HG03064 (cell line): ENCODE data around the gene KANK4.
"Not testable (repeated sequence)": the region's sequence is repeated elsewhere in the genome, so short reads cannot be mapped to it uniquely, and the experiment has no call there.

Experiments used
- ATAC-seq: cut with Tn5 transposase; IDR thresholded peaks from one replicate; pipeline ENCODE4 v1.9.1; 2021; ENCODE audit warnings: low read depth; ENCODE audit not compliant: unreplicated experiment

KANK4 gene

DNA sequence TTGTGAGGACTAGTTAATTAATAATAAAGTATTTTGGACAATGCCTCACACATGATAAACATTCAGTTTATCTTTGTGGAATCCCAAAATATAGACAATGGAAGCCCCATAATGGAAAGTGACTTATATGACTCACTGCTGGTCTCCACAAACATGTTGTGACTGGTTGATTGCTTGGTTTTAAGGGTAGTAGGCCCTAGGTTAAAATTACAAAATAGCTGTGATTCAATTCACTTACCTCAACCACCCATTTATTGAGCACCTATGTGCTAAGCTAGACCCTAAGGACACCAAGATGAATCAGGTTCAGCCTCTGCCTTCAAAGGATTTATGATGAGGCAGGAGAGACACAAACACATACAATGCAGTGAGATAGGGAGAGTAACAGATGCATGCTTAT is 42.4 kb downstream of the KANK4 start:
- no peak for ATAC-seq

DNA sequence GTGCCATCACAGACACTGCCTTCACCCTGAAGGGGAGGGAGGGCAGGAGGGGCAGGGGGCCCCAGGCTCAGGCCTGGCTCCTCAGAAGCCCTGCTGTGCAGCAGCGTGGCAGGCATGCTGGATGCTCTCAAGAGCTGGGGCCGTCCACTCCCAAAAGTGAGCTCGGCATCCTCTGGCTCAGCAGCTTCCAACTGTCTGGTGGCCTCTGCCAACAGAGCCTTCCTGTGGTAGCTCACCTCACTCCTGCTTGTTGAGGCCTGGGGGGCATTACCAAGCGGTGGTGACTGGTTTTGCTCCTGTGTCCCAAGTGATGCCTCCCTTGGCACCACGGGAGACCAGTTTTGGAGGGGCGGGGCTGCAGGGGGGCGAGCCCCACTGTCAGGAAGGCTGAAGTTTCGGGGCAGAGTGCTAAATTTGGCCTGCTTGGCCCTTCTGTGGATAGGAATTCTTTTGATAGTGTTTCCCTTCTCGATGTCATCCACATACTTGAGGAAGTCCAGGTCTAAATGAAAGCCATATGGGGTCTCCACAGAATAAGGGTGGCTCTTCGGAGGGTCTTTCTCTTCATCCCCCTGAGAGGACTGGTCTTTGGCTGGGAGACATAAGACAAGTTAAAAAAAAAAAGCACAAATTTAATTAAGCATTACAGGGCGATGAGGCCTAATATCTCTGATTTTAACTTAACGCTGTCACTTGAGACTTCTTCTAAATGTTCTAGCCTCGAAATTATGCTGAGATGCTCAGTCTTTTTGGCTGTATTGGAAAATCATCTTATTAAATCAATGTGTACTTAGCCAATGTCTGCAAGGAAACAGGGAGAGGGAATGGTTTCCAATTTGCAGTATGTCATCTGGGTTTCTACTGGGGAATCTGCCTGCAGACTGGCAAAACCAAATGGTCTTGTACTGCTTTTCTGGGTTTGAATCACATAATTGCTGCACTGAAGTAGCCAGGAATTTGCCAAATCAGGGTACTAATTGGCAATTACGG is 44.4 kb downstream of the KANK4 start:
- ATAC-seq = no peak

DNA sequence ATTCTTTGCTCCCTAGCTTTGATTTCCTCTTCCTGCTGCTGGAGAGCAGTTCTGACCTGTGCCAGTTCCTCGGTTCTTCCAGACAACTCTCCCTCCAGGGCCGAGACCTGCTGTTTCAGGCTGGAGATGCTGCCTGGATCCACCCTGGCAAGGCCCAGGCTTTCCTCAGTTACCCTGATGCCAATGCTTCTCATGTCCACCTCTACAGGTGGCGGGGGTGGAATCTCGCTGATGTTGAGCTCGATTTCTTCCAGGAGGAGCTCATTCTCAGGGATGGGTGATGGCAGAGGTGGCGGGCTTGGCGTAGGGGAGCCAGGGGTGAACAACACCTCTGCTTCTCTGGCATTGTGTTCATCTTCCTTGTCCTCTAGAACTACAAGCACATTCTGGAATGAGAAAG is 45.3 kb downstream of the KANK4 start:
- no peak for ATAC-seq

DNA sequence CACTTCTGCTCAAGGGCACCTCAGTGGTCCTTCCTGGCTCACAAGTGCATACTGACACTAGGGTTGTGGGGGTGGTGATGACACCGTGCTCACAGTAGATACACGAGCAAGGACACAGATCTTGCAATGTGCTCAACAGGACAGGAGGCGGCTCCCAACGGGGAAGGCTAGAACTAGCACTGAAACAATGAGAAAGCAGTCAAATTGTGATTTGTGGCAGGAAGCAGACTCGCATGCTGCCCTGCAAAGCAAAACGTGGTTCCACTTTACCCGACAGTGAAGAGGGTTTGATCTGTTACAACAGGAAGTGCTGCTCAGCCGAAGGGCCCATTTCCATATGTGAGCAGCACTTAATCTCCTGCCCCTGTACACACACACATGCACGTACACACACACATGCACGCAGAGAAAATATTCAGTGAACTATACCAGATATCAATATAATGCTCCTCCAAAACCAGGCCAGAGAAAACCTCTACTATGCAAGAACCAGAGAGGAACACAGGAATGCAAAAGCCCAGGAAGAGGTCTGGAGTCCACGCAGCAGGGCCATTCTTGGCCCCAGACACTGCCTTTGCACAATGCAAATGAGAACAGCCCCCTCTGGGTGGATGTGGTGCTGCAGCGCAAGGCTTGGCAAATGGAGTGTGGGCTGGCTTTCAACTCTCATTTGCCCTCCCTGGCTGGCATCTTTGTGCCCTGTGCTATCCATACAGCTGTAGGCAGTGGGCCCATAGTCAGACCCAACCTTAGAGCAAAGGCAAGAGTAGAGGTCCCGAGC is 47.1 kb downstream of the KANK4 start:
- ATAC-seq = peak; percentile 96

DNA sequence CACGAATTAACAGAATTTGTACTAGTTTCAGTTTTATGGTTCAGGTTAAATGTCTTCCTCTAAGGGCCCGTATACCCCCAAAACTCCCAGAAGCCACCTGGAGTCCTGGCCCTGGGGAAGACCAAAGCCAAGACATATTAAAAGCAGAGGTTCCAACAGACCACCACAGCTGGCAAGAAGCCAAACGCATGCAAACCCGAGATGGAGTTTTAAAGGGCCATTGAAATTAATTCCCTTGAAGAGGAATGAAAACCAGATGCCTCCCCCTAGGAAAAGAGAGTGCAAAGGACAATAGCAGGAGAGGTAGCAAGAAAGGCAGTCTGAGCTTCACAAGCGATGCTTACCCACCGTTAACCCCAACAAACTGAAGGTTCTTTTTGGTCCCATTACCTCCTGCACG is 48.1 kb downstream of the KANK4 start:
- ATAC-seq = no peak

DNA sequence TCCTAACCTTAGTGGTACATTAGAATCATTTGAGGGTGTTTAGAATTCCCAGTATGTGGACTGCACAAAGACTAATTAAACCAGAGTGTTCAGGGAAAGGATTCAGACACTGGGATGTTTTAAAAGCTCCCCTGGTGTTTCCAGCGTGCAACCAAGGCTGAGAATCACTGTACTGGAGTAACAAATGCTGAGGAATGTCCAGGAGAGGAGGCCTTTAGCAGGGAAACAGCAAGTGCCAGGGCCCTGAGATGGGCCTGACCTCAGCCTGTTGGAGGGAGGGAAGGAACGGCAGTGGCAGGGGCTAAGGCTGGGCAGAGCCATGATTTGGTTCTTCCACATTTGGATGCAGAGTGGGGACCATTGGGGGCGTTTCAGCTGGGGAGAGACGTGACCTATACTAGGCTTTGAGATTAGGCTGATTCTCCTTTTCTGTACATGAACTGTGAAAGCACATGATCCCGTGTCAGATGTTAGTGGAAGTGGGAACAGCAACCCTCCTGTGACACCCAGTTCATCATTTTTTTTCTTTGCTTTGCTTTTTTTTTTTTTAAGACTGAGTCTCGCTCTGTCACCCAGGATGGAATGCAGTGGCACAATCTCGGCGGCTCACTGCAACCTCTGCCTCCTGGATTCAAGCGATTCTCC is 49.3 kb downstream of the KANK4 start:
- no peak for ATAC-seq

DNA sequence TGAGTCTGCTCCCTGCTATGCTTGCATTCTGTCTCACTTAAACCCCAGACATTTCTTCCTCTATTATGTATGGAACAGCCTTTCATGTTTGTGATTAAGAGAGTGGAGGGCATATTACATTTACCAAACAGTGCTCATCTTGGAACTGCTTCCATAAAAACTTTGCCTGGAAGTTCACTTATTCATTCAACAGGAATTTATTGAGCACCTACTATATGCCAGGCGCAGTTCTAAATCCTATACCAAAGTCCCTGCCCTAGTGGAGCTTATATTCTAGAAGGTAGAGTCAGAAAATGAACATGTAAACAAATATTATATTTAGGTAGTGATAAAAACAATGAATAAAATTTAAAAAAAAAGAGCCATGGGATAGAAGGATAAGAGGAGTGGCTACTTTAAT is 49.8 kb downstream of the KANK4 start:
- no peak for ATAC-seq

DNA sequence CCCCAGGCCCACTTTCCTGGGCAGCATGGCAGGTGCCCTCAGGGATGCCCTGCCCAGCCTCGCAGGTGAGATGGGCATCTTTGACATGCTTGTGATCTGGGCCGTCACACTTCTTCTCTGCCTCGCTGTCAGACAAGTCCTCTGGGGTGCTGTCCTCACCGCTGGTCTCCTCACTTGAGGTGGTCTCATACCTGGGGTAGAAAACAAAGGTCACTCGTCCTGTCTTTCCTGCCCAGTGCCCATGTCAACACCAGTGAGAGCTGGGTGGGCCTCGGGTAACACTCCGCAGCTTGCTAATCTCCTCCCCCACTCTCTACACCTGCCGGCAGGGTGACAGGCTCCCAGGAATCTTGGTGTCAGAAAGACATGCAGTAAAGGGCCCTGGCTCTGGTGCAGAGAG is 50.9 kb downstream of the KANK4 start:
- no peak for ATAC-seq

DNA sequence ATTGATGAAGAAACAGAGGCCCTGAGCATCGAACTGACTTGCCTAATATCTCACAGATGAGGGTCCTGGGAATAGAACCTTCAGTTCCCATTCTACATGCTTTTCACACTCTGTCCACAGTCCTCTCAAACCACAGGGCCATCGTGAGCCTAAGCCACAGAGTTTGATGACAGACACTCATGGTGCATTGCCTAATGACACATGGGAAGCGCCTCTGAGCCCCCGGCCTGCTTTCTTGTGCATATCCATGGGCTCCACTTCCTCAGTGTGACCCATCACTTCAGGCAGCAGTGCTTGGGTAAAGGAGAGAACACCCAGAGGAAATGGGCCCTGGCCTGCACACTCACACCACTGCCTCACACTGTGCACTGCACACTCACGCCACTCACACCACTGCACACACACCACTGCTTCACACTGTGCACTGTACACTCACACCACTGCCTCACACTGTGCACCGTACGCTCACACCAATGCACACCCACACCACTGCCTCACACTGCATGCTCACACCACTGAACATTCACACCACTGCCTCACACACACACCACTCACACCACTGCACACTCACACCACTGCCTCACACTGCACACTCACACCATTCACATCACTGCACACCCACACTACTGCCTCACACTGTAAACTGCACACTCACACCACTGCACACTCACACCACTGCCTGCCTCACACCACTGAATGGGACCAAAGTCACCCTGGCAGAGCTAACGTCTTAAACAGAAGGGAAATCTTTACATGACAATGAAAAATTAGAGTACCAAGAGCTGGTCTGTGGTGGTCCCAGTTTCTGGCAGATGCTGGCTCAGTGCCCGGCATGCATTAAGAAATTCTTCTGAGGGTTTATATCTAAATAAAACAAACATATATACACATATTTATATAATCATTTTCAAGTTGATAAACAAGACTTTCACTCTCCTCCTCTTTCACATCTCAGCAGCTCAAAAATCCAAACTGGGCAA is 53.0 kb downstream of the KANK4 start:
- no peak for ATAC-seq

DNA sequence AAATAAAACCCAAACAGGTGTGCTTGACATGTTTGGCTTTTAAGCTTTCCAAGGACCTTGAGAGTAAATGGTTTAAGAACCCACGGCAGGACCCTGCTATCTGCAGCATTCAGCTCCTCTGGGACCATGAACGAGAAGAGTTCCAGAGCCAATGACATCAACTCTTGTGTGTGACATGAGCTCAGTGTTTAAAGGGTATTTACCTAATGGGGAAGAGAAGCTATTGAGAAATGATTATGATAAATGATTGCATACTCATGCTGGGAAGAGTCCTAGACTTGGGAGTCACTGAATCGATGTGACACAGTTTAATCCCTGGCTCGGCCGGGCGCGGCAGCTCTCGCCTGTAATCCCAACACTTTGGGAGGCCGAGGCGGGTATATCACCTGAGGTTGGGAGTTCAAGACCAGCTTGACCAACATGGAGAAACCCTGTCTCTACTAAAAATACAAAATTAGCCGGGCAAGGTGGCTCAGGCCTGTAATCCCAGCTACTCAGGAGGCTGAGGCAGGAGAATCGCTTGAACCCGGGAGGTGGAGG is 55.4 kb downstream of the KANK4 start:
- ATAC-seq = no peak

DNA sequence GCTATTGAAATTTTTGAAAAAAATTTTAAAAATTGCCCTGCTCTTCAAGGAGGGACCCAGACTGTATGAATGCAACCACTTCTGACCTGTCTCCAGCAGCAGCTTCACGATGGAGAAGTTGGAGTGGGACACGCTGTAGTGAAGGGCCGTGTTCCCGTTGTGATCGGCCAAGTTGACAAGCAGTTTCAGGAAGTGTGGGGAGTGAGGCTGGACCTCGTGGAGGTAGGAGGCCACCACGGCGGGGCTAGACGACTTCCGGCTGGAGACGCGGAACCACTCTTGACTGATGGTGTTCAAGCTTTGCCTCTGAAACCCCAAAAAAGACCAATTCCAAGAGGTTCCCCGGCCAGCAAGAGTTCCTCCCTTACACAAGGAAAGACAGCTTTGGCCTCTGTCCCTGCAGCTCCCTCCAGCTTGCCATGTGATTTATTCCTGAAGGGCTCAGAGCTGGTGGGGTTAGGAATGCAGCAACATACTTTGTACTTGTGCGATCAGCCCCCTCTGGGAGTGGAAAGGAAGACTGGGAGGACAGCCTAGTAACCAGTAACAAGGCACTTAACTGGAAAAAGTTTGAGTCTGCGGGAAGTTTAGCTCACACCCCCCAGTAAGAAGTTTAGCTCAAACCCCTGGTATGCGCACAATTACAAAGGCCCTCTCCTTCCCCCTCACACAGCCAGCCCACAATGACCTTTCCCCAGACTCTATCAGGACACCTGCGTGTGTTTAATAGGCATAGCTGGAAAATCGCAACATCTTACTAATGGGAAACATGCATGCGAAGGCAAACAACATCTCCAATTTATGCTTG is 56.0 kb downstream of the KANK4 start:
- ATAC-seq = no peak

DNA sequence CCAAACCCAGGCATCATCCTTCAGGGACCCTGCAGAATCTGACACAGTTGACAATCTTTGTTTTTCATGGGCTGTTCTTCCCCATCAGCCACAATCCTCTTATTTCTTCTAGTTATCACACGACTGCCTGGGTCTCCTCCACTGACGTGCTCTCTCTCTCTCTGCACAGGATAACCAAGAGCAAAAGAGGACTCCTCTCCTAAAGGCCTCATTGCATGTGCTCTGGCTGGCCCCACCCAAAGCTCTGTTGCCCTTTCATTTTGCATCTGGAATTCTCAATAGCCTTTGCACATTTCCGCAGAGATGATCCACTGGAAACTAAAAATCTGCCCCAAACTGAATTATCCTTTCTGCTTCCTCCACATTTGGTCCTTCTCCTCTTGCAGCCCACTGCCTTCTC is 58.5 kb downstream of the KANK4 start:
- no peak for ATAC-seq

DNA sequence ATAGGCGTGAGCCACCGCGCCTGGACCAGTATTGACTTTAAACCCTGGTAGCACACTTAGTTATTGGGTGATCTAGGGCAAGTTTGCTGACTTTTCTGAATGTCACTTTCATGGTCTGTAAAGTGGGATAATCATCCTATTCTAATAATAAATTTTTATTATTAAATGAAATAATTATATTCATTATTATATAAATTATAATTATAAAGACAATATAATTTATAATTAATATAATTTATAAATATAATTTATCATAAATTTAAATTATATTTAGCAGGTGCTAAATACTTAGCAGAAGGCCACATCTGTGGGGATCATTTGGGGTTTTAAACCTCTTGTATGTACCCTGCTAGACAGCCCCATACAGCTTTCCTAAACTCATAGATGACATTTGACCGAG is 59.7 kb downstream of the KANK4 start:
- ATAC-seq = no peak

DNA sequence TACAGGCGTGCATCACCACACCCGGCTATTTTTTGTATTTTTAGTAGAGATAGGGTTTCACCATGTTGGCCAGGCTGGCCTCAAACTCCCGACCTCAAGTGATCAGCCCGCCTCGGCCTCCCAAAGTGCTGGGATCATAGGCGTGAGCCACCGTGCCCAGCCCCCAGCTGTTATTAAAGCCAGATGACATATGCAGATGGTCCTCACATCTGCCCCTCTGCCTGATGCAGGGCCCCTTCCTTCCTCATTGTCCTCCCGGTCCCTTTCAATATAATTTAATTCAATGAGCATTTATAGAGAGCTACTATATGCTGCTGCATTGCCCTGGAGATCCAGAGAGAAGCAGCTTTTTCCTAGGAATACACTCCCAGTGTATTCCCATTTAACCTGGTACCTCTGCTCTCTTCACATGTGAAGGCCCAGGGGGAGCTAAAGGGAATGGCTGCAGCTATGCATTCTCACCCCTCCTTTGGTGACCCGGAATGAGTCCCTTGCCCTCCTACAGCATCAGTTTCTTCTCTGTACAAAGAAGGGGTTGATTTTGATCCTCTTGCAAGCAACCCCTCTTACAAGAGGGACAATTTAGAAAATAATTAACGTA is 69.0 kb downstream of the KANK4 start:
- ATAC-seq = no peak

DNA sequence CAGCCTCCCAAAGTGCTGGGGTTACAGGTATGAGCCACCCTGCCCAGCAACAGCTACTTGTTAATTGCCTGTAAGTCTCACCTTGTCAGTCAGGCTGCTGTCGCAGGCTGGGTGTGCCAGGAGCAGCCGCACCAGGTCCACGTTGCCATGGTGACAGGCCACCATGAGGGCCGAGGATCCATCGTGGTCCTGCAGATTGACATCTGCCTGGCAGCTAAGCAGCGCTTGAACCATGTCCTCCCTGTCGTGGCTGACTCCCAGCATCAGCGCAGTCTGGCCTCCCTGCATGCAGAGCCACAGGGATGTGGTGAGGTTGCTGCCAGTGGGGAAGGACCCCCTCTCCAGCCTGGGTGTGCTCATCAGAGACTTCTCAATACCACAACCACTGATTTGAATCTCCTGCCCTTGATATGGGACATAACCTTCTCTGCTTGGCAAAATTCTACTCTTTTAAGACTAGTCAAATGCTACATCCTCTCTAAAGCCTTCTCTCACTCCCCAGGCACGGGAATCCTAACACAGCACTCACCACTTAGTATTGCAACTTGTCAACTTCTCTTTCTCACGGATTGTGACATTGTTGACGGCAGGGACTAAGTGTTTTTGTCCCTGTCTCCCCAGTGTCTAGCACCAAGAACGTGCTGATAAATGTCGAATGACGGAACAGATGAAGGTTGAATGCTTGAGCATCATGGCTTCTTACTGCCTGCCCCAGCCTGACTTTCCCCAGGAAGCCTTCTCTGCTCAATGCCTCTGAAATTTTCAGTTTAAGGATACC is 71.7 kb downstream of the KANK4 start:
- ATAC-seq = no peak

DNA sequence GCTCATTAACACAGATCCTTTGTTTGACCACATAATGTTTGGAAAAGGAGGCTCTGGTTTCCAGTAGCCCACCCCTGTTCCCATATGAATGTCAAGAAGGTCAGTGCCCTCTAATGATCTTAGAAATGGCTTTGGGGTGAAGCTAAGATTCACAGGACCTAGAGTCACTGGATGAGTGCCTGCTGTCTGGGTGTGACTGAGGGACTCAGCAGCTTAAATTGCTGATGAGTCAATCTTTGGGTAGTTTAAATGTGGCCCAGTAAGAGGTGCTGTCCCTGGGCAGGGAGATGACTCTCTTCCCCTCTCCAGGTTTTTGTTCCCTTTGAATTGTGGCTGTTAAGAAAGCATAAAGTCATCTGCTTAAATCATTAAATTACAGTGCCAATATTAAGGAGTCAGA is 74.0 kb downstream of the KANK4 start:
- no peak for ATAC-seq

DNA sequence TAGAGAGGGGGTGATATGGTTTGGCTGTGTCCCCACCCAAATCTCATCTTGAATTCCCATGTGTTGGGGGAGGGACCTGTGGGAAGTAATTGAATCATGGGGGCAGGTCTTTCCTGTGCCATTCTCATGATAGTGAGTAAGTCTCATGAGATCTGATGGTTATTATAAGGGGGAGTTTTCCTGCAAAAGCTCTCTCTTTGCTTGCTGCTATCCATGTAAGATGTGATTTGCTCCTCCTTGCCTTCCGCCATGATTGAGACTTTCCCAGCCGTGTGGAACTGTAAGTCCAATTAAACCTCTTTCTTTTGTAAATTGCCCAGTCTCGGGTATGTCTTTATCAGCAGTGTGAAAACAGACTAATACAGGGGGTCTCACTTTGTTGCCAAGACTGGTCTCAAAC is 74.9 kb downstream of the KANK4 start:
- ATAC-seq = not testable (repeated sequence)
